ENCODE measurements around the gene BUB1B.

BUB1B gene

GRCh38 chr15:40182358-40183029, 21.6 kb downstream of the BUB1B start:
- peak overlapping the region; percentile 30 for H3K9ac ChIP-seq (ENCODE audit: low read length)

GRCh38 chr15:40183636-40184463, 23.0 kb downstream of the BUB1B start:
- no peak overlapping the region for H3K4me3 ChIP-seq (ENCODE audit: insufficient read depth, low read length, poor library complexity, severe bottlenecking)
- H3F3A ChIP-seq (ENCODE audit: insufficient read depth) = peaks cover 58% of the 10 kb centered on the region
- no peaks in the 10 kb centered on the region for H3K9me3 ChIP-seq (ENCODE audit: insufficient read depth, low read length)
- H3K9me2 ChIP-seq (replicated peaks; ENCODE audit: insufficient read depth, low read length) = no peaks in the 10 kb centered on the region
- H3K27me3 ChIP-seq (ENCODE audit: low read length) = no peaks in the 10 kb centered on the region
- H3K79me2 ChIP-seq (ENCODE audit: insufficient read depth, low read length) = peaks cover 62% of the 10 kb centered on the region
- TF ChIP-seq EZH2phosphoT487 (conservative IDR thresholded peaks at IDR 0.05; ENCODE audit: low read length) = no peak
- TF ChIP-seq, protein P1, sequence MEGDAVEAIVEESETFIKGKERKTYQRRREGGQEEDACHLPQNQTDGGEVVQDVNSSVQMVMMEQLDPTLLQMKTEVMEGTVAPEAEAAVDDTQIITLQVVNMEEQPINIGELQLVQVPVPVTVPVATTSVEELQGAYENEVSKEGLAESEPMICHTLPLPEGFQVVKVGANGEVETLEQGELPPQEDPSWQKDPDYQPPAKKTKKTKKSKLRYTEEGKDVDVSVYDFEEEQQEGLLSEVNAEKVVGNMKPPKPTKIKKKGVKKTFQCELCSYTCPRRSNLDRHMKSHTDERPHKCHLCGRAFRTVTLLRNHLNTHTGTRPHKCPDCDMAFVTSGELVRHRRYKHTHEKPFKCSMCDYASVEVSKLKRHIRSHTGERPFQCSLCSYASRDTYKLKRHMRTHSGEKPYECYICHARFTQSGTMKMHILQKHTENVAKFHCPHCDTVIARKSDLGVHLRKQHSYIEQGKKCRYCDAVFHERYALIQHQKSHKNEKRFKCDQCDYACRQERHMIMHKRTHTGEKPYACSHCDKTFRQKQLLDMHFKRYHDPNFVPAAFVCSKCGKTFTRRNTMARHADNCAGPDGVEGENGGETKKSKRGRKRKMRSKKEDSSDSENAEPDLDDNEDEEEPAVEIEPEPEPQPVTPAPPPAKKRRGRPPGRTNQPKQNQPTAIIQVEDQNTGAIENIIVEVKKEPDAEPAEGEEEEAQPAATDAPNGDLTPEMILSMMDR (IDR thresholded peaks at IDR 0.05; ENCODE audit: insufficient read depth, low read length, poor library complexity, severe bottlenecking) = no peak
- peaks cover 52% of the 10 kb centered on the region for H3K36me3 ChIP-seq (ENCODE audit: low read length)
- H4K20me1 ChIP-seq (ENCODE audit: low read depth, low read length) = 0 out of 2 replicates have a peak, but pooled peaks cover 2% of the 10 kb centered on the region
- peak overlapping the region; percentile 30 for H3K9ac ChIP-seq (ENCODE audit: low read length)
- H3K27ac ChIP-seq (ENCODE audit: low read depth, low read length) = peak overlapping the region; percentile 92
- no peak overlapping the region for H2AFZ ChIP-seq (ENCODE audit: low read depth, low read length, severe bottlenecking)
- H3K4me2 ChIP-seq (ENCODE audit: low read depth, low read length, poor library complexity, severe bottlenecking) = peak overlapping the region; percentile 55

More at GRCh38 chr15:40182358-40183029, 21.6 kb downstream of the BUB1B start:
- TF ChIP-seq EZH2phosphoT487 (conservative IDR thresholded peaks at IDR 0.05; ENCODE audit: low read length) = no peak
- TF ChIP-seq, protein P1 (IDR thresholded peaks at IDR 0.05; ENCODE audit: insufficient read depth, low read length, poor library complexity, severe bottlenecking) = no peak
- Histone ChIP-seq H3K79me2 (ENCODE audit: insufficient read depth, low read length) (peaks cover 72% of the 10 kb centered on the region), H3K9me3 (ENCODE audit: insufficient read depth, low read length) (no peaks in the 10 kb centered on the region), H3K4me3 (ENCODE audit: insufficient read depth, low read length, poor library complexity, severe bottlenecking) (no peak overlapping the region), H4K20me1 (ENCODE audit: low read depth, low read length) (0 out of 2 replicates have a peak, but pooled peaks cover 5% of the 10 kb centered on the region), H3K27me3 (ENCODE audit: low read length) (no peaks in the 10 kb centered on the region), H3F3A (ENCODE audit: insufficient read depth) (peaks cover 68% of the 10 kb centered on the region), H2AFZ (ENCODE audit: low read depth, low read length, severe bottlenecking) (no peak overlapping the region), H3K36me3 (ENCODE audit: low read length) (peaks cover 66% of the 10 kb centered on the region), H3K9me2 (replicated peaks; ENCODE audit: insufficient read depth, low read length) (no peaks in the 10 kb centered on the region), H3K27ac (ENCODE audit: low read depth, low read length) (peak overlapping the region; percentile 92), H3K4me2 (ENCODE audit: low read depth, low read length, poor library complexity, severe bottlenecking) (peak overlapping the region; percentile 55)

GRCh38 chr15:40190591-40190990, 29.7 kb downstream of the BUB1B start:
- Histone ChIP-seq H3K9me2 (replicated peaks; ENCODE audit: insufficient read depth, low read length) (no peaks in the 10 kb centered on the region), H4K20me1 (ENCODE audit: low read depth, low read length) (peaks cover 25% of the 10 kb centered on the region; the same call in 1 of the 2 replicates), H3K27ac (ENCODE audit: low read depth, low read length) (no peak overlapping the region), H3K9me3 (ENCODE audit: insufficient read depth, low read length) (no peaks in the 10 kb centered on the region), H3F3A (ENCODE audit: insufficient read depth) (peaks cover 46% of the 10 kb centered on the region), H3K36me3 (ENCODE audit: low read length) (peaks cover 64% of the 10 kb centered on the region), H3K4me3 (ENCODE audit: insufficient read depth, low read length, poor library complexity, severe bottlenecking) (no peak overlapping the region), H3K79me2 (ENCODE audit: insufficient read depth, low read length) (peaks cover 76% of the 10 kb centered on the region), H2AFZ (ENCODE audit: low read depth, low read length, severe bottlenecking) (no peak overlapping the region), H3K9ac (ENCODE audit: low read length) (no peak overlapping the region), H3K27me3 (ENCODE audit: low read length) (no peaks in the 10 kb centered on the region), H3K4me2 (ENCODE audit: low read depth, low read length, poor library complexity, severe bottlenecking) (no peak overlapping the region)
- no peak for TF ChIP-seq EZH2phosphoT487 (conservative IDR thresholded peaks at IDR 0.05; ENCODE audit: low read length)
- TF ChIP-seq, protein P1 (IDR thresholded peaks at IDR 0.05; ENCODE audit: insufficient read depth, low read length, poor library complexity, severe bottlenecking) = no peak
